ENCODE results near the gene TMEM9.
"Not testable (repeated sequence)": the region's sequence is repeated elsewhere in the genome, so short reads cannot be mapped to it uniquely, and the experiment has no call there.

The TMEM9 gene

DNA sequence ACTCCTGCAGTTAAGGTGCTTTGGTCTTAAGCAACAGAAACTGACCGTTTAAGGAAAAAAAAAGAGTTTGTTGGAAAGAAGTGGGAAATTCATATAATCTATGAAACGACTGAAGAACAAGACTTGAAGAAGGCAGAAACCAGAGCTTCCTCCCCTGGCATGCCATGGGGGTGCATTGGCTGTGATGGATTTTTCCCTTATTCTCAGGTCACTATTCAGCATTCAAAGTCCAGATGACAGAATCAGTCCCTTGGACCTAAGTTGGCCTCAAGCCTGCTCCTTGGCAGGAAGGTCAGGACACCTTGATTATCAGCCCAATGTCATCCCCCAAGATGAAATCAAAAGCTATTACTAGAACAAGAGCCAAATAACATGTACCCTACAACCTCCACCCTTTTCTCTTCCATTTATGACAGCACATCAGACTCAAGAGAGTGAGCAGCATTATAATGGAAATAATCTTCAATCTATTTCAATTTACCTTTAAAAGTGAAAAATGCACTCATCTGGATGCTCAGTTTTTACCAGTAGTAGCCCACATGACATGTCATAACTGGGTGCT is 15.8 kb upstream of the TMEM9 start:
- TF ChIP-seq, protein P1, sequence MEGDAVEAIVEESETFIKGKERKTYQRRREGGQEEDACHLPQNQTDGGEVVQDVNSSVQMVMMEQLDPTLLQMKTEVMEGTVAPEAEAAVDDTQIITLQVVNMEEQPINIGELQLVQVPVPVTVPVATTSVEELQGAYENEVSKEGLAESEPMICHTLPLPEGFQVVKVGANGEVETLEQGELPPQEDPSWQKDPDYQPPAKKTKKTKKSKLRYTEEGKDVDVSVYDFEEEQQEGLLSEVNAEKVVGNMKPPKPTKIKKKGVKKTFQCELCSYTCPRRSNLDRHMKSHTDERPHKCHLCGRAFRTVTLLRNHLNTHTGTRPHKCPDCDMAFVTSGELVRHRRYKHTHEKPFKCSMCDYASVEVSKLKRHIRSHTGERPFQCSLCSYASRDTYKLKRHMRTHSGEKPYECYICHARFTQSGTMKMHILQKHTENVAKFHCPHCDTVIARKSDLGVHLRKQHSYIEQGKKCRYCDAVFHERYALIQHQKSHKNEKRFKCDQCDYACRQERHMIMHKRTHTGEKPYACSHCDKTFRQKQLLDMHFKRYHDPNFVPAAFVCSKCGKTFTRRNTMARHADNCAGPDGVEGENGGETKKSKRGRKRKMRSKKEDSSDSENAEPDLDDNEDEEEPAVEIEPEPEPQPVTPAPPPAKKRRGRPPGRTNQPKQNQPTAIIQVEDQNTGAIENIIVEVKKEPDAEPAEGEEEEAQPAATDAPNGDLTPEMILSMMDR (IDR thresholded peaks at IDR 0.05; ENCODE audit: borderline replicate concordance, insufficient read depth, low read depth, low read length) = no peak
- H3K4me3 ChIP-seq (ENCODE audit: low read depth, low read length) = no peak overlapping the region

GRCh38 chr1:201169203-201169602 is 14.9 kb upstream of the TMEM9 start:
- no peak overlapping the region for H3K4me3 ChIP-seq (ENCODE audit: low read depth, low read length)
- TF ChIP-seq, protein P1 (IDR thresholded peaks at IDR 0.05; ENCODE audit: borderline replicate concordance, insufficient read depth, low read depth, low read length) = no peak

DNA sequence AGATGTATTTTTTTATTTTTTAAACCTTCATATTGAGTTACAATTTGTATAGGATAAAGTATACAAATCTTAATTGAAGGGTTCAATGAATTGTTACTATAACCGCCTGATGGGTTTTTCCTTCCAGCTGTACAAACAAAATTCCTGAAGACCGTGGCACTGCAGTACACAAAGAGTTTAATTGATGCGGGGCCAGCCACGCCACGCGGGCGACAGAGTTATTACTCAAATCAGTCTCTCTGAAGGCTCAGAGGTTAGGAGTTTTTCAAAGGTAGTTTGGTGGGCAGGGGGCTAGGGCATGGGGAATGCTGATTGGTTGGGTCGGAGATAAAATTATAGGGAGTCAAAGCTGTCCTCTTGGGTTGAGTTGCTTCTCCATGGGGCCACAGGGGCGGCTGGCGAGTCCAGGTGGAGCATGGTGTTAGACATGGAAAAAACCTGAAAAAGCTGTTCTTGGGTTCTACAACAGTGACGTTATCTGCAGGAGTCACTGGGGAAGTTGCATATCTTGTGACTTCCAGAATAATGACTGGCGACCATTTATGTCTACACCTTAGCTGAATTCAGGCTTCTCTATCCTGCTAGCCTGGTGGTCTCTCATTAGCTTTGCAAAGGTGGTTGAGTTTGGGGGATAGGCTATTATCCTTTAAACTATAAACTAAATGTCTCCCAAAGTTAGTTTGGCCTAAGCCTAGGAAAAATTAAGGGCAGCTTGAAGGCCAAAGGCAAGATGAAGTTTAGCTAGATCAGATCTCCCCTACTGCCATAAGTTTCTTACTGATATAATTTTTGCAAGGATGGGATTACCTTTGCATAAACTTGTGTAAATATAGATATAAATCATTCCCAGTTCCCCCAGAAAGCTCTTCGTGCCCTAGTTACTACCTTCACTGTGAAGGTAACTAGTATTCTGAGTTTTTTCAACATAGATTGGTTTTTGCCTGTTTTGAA is 13.0 kb upstream of the TMEM9 start:
- no peak overlapping the region for H3K4me3 ChIP-seq (ENCODE audit: low read depth, low read length)
- TF ChIP-seq, protein P1 (IDR thresholded peaks at IDR 0.05; ENCODE audit: borderline replicate concordance, insufficient read depth, low read depth, low read length) = no peak

DNA sequence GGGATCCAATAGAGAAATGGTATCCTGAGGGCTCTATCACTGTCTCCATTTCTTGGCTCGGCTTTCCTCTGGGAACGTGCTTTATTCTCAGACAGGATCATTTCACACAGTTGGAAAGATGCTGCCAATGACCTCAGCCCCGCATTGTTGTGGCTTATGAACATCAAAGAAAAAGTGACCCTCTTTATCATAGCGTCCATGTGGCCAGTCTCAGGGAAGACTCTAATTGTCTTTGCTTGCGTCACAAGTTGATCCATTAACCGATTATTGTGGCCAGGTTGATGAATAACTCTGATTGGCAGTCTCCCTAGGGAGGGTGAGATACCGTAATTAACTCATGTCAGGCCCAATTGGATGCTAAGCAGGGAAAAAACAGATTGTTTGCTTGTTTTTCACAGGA is 10.4 kb upstream of the TMEM9 start:
- TF ChIP-seq, protein P1 (IDR thresholded peaks at IDR 0.05; ENCODE audit: borderline replicate concordance, insufficient read depth, low read depth, low read length) = no peak

GRCh38 chr1:201163707-201164106 is 9.4 kb upstream of the TMEM9 start:
- TF ChIP-seq, protein P1 (IDR thresholded peaks at IDR 0.05; ENCODE audit: borderline replicate concordance, insufficient read depth, low read depth, low read length) = no peak
- H3K4me3 ChIP-seq (ENCODE audit: low read depth, low read length) = no peak overlapping the region

More for the DNA sequence above, 10.4 kb upstream of the TMEM9 start:
- no peak overlapping the region for H3K4me3 ChIP-seq (ENCODE audit: low read depth, low read length)

DNA sequence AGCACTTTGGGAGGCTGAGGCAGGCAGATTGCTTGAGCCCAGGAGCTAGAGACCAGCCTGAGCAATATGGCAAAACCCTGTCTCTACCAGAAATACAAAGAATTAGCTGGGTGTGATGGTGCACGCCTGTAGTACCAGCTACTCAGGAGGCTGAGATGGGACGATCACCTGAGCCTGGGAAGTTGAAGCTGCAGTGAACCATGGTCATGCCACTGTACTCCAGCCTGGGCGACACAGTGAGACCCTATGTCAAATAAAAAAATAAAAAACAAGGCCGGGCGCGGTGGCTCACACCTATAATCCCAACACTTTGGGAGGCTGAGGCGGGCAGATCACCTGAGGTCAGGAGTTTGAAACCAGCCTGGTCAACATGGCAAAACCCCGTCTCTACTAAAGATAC is 8.8 kb upstream of the TMEM9 start:
- not testable (repeated sequence) for H3K4me3 ChIP-seq (ENCODE audit: low read depth, low read length)

- no peak overlapping the region for H3K4me3 ChIP-seq (ENCODE audit: low read depth, low read length)
- TF ChIP-seq, protein P1 (IDR thresholded peaks at IDR 0.05; ENCODE audit: borderline replicate concordance, insufficient read depth, low read depth, low read length) = no peak
These were observed 3.7 kb upstream of the TMEM9 start for GRCh38 chr1:201157949-201158348.
